ENCODE results near the gene KCNJ4.

The KCNJ4 gene

DNA sequence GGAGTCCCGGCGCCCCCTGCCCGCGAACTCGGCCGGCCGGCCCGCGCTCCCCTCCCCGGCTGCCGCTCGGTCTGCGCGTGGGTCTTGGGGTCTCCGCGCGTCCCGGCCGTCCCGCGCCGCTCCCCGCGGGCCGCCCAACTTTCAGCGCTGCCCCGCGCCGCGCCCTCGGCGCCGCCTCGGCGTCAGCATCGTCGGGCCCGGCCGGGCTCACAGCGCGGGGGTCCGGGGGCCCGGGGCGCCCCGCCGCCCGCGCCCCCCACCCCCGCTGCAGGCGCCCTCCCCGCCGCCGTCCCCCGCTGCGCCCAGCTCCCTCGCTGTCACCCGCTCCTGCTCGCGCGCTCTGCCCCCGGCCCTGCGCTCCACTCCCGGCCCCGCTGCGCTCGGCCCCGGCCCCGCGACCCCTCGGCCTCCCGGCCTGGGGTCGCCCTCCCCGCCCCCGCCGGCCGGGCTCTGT, at the start of gene KCNJ4:
Gene KCNJ4, minus strand, starts transcription at position 124 of the 454 bp plus-strand sequence. CDS start 27,067 bp downstream, outside the sequence.
- TF ChIP-seq, protein P1, sequence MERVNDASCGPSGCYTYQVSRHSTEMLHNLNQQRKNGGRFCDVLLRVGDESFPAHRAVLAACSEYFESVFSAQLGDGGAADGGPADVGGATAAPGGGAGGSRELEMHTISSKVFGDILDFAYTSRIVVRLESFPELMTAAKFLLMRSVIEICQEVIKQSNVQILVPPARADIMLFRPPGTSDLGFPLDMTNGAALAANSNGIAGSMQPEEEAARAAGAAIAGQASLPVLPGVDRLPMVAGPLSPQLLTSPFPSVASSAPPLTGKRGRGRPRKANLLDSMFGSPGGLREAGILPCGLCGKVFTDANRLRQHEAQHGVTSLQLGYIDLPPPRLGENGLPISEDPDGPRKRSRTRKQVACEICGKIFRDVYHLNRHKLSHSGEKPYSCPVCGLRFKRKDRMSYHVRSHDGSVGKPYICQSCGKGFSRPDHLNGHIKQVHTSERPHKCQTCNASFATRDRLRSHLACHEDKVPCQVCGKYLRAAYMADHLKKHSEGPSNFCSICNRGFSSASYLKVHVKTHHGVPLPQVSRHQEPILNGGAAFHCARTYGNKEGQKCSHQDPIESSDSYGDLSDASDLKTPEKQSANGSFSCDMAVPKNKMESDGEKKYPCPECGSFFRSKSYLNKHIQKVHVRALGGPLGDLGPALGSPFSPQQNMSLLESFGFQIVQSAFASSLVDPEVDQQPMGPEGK (CRISPR knock-in tag; IDR thresholded peaks at IDR 0.05; ENCODE audit: borderline replicate concordance): no peak
- TF ChIP-seq, protein P2, sequence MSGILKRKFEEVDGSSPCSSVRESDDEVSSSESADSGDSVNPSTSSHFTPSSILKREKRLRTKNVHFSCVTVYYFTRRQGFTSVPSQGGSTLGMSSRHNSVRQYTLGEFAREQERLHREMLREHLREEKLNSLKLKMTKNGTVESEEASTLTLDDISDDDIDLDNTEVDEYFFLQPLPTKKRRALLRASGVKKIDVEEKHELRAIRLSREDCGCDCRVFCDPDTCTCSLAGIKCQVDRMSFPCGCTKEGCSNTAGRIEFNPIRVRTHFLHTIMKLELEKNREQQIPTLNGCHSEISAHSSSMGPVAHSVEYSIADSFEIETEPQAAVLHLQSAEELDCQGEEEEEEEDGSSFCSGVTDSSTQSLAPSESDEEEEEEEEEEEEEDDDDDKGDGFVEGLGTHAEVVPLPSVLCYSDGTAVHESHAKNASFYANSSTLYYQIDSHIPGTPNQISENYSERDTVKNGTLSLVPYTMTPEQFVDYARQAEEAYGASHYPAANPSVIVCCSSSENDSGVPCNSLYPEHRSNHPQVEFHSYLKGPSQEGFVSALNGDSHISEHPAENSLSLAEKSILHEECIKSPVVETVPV (CRISPR knock-in tag; IDR thresholded peaks at IDR 0.05): no peak
- no peak for TF ChIP-seq BACH2 (CRISPR knock-in tag; IDR thresholded peaks at IDR 0.05; ENCODE audit: borderline replicate concordance)
- no peak for TF ChIP-seq SNAI2 (CRISPR knock-in tag; IDR thresholded peaks at IDR 0.05)
- no peak for TF ChIP-seq ZNF70 (CRISPR knock-in tag; IDR thresholded peaks at IDR 0.05)
- no peak for TF ChIP-seq ZFP3 (CRISPR knock-in tag; IDR thresholded peaks at IDR 0.05)
- TF ChIP-seq OSR1 (CRISPR knock-in tag; IDR thresholded peaks at IDR 0.05): no peak
- TF ChIP-seq ZNF565 (CRISPR knock-in tag; conservative IDR thresholded peaks at IDR 0.05; ENCODE audit: low read depth): no peak
- no peak for TF ChIP-seq TCF4 (CRISPR knock-in tag; IDR thresholded peaks at IDR 0.05; ENCODE audit: borderline replicate concordance)
- no peak for TF ChIP-seq ZNF8 (CRISPR knock-in tag; IDR thresholded peaks at IDR 0.05)
- no peak for ATAC-seq

DNA sequence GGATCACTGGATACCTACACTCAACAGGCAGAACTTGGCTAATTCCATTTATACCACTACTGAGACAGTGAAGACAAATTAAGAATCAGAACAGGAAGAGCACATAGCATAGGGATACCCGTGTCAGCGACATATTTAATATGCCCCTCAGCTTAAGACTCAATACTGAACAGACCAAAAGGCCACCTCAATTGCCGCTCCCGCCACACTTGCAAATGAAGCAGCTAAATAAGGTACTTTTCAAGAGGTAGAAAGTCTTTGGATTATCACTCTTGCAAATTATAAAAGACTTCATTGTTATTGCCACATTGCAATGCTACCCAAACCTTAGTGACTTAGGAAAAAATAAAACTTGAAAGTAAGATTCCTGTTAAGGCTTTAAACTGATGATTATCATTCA, 48.0 kb upstream of the KCNJ4 start:
- TF ChIP-seq CSDC2 (CRISPR knock-in tag; IDR thresholded peaks at IDR 0.05) (no peak), TOX (CRISPR knock-in tag; IDR thresholded peaks at IDR 0.05; ENCODE audit: borderline replicate concordance) (no peak), ISL1 (CRISPR knock-in tag; IDR thresholded peaks at IDR 0.05) (no peak), SNAI2 (CRISPR knock-in tag; IDR thresholded peaks at IDR 0.05) (no peak), ESRRG (CRISPR knock-in tag; IDR thresholded peaks at IDR 0.05) (no peak), ZNF70 (CRISPR knock-in tag; IDR thresholded peaks at IDR 0.05) (no peak), ZNF8 (CRISPR knock-in tag; IDR thresholded peaks at IDR 0.05) (no peak), OSR1 (CRISPR knock-in tag; IDR thresholded peaks at IDR 0.05) (no peak), GLIS3 (CRISPR knock-in tag; IDR thresholded peaks at IDR 0.05) (no peak)
- TF ChIP-seq, protein P2 (CRISPR knock-in tag; IDR thresholded peaks at IDR 0.05): no peak
- ATAC-seq: no peak

DNA sequence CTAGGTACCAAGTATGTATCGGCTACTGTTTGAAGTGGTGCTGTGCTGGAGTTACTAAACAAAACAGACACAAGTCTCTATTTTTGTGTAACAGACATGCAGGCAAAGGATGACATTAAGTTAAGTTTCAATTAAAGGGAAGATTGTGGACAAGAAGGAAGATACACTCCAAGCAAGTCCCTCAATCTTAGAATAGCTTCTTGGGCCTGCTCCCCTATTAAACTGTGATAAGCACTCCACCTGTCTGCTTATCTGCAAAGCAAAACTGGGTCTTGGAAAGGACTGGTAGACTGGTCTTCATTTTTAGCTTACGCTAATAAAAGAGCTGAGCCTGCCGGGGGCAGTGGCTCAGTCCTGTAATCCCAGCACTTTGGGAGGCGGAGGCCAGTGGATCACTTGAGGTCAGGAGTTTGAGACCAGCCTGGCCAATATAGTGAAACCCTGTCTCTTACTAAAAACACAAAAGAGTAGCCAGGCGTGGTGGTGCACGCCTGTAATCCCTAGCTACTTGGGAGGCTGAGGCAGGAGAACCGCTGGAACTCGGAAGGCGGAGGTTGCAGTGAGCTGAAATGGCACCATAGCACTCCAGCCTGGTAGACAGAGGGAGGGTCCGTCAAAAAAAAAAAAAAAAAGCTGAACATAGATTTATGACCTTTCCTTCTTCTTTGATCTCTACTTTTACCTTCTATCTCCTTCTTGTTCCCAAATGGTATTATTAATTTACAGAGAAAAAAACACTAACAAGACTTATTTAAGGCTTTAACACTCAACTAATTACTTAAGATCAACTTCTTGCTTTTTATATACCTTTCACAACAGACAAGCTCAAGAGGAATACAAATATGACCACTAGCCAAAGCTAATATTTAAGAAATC, 47.0 kb upstream of the KCNJ4 start:
- ATAC-seq: no peak
- TF ChIP-seq ARNTL (CRISPR knock-in tag; IDR thresholded peaks at IDR 0.05; ENCODE audit: borderline replicate concordance, low read depth): no peak
- TF ChIP-seq ESRRG (CRISPR knock-in tag; IDR thresholded peaks at IDR 0.05): no peak
- TF ChIP-seq, protein P3, sequence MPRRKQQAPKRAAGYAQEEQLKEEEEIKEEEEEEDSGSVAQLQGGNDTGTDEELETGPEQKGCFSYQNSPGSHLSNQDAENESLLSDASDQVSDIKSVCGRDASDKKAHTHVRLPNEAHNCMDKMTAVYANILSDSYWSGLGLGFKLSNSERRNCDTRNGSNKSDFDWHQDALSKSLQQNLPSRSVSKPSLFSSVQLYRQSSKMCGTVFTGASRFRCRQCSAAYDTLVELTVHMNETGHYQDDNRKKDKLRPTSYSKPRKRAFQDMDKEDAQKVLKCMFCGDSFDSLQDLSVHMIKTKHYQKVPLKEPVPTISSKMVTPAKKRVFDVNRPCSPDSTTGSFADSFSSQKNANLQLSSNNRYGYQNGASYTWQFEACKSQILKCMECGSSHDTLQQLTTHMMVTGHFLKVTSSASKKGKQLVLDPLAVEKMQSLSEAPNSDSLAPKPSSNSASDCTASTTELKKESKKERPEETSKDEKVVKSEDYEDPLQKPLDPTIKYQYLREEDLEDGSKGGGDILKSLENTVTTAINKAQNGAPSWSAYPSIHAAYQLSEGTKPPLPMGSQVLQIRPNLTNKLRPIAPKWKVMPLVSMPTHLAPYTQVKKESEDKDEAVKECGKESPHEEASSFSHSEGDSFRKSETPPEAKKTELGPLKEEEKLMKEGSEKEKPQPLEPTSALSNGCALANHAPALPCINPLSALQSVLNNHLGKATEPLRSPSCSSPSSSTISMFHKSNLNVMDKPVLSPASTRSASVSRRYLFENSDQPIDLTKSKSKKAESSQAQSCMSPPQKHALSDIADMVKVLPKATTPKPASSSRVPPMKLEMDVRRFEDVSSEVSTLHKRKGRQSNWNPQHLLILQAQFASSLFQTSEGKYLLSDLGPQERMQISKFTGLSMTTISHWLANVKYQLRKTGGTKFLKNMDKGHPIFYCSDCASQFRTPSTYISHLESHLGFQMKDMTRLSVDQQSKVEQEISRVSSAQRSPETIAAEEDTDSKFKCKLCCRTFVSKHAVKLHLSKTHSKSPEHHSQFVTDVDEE (CRISPR knock-in tag; IDR thresholded peaks at IDR 0.05): no peak
- TF ChIP-seq ZNF8 (CRISPR knock-in tag; IDR thresholded peaks at IDR 0.05): no peak
- TF ChIP-seq ZNF565 (CRISPR knock-in tag; conservative IDR thresholded peaks at IDR 0.05; ENCODE audit: low read depth): no peak
- TF ChIP-seq, protein P2 (CRISPR knock-in tag; IDR thresholded peaks at IDR 0.05): no peak
